GM21576 (cell line): ENCODE measurements around the gene TAB3.

Experiments used
- ATAC-seq: cut with Tn5 transposase; IDR thresholded peaks from one replicate; pipeline ENCODE4 v1.9.1; 2021; ENCODE audit warnings: mild to moderate bottlenecking, moderate library complexity; ENCODE audit not compliant: unreplicated experiment

Gene TAB3

GRCh38 chrX:30889147-30890140 is at the start of gene TAB3:
TAB3 (minus strand) TSS chrX:30889254; CDS start chrX:30859588, 29,666 bp downstream.
- ATAC-seq, result peak; percentile 91

- ATAC-seq, result no peak
These were observed 49.2 kb upstream of the TAB3 start for GRCh38 chrX:30938295-30938694.

- ATAC-seq, result no peak
These were observed 46.9 kb upstream of the TAB3 start for GRCh38 chrX:30935985-30936384.

- no peak for ATAC-seq
These were observed 42.9 kb upstream of the TAB3 start for GRCh38 chrX:30931920-30932319.

- no peak for ATAC-seq
These were observed 41.6 kb upstream of the TAB3 start for GRCh38 chrX:30930679-30931078.

GRCh38 chrX:30930143-30930542 is 41.1 kb upstream of the TAB3 start:
- no peak for ATAC-seq

GRCh38 chrX:30920271-30920670 is 31.2 kb upstream of the TAB3 start:
- no peak for ATAC-seq

GRCh38 chrX:30918480-30918879 is 29.4 kb upstream of the TAB3 start:
- no peak for ATAC-seq

GRCh38 chrX:30913492-30913891 is 24.4 kb upstream of the TAB3 start:
- no peak for ATAC-seq

GRCh38 chrX:30910124-30910860 is 21.2 kb upstream of the TAB3 start:
- ATAC-seq, result no peak

GRCh38 chrX:30906726-30907125 is 17.7 kb upstream of the TAB3 start:
- no peak for ATAC-seq

- ATAC-seq, result no peak
These were observed 16.3 kb upstream of the TAB3 start for GRCh38 chrX:30905321-30905720.

GRCh38 chrX:30904632-30905031 is 15.6 kb upstream of the TAB3 start:
- ATAC-seq, result no peak

- no peak for ATAC-seq
These were observed 15.1 kb upstream of the TAB3 start for GRCh38 chrX:30904186-30904585.

- ATAC-seq, result no peak
These were observed 11.2 kb upstream of the TAB3 start for GRCh38 chrX:30900227-30900626.

GRCh38 chrX:30898886-30899285 is 9.8 kb upstream of the TAB3 start:
- ATAC-seq, result no peak

- ATAC-seq, result no peak
These were observed 6.3 kb upstream of the TAB3 start for GRCh38 chrX:30895370-30895769.

GRCh38 chrX:30893206-30893605 is 4.2 kb upstream of the TAB3 start:
- ATAC-seq, result no peak

GRCh38 chrX:30892591-30892990 is 3.5 kb upstream of the TAB3 start:
- ATAC-seq, result no peak

GRCh38 chrX:30888526-30889146 is 418 bp downstream of the TAB3 start:
- peak; percentile 26 for ATAC-seq

- ATAC-seq, result no peak
These were observed 1.3 kb downstream of the TAB3 start for GRCh38 chrX:30887721-30888120.
